A549 (cell line): ENCODE results near the gene CDC5L. TPM values are rescaled to one million over a fixed set of nuclear protein-coding genes. Genes with fewer than 3 reads are reported as not detected.

Experiments
- ATAC-seq, 2 experiments: fragments of 200-7000 bp in 1 of 2; fragments of >200 bp in 1 of 2; cut with Nextera tagmentation in 1 of 2; cut with Tn5 transposase in 1 of 2; 3 replicates each; pipeline versions ENCODE4 v1.8.0 to v1.9.1; 2018 to 2020; ENCODE audit warnings: mild to moderate bottlenecking in 1 of 2, moderate library complexity in 1 of 2
- CTCF ChIA-PET: fragments of 300-600 bp; sonication (Branson Sonifier 250); formaldehyde crosslinking; extraction: SDS; loops from one replicate; lab custom pipeline; 2021; ENCODE audit warnings: antibody characterized with exemption, inconsistent platforms; lab: Yijun Ruan, JAX
- POLR2A ChIA-PET: fragments of 350-600 bp; formaldehyde crosslinking; extraction: SDS; loops from one replicate; lab custom pipeline; 2021; ENCODE audit warnings: antibody characterized with exemption, inconsistent platforms; lab: Yijun Ruan, JAX
- DNase-seq, 2 experiments: peaks; one replicate each; pipeline versions ENCODE4 v3.0.0 to v3.0.0-alpha.2; 2011 to 2016; ENCODE audit warnings: low read depth in 1 of 2, low spot score in 1 of 2
- FAIRE-seq: peaks from 2 replicates; lab custom pipeline; 2011; peaks lifted over from hg19 to GRCh38; lab: Jason Lieb, UNC
- H3K27ac ChIP-seq, 2 experiments: fragments of >200 bp; sonication (Bioruptor Twin); formaldehyde crosslinking; 3 replicates each; pipeline ENCODE4 v1.5.1; 2016 to 2017
- H3K4me1 ChIP-seq: fragments of >200 bp; sonication (Bioruptor Twin); formaldehyde crosslinking; 3 replicates; pipeline ENCODE4 v1.6.1; 2016
- H3K4me2 ChIP-seq: fragments of >200 bp; sonication (Bioruptor Twin); formaldehyde crosslinking; 3 replicates; pipeline ENCODE4 v1.6.1; 2016
- H3K4me3 ChIP-seq: fragments of >200 bp; sonication (Bioruptor Twin); formaldehyde crosslinking; 3 replicates; pipeline ENCODE4 v1.5.1; 2016
- H3K9me3 ChIP-seq: fragments of >200 bp; sonication (Bioruptor Twin); formaldehyde crosslinking; 3 replicates; pipeline ENCODE4 v1.6.1; 2016
- BHLHE40 ChIP-seq: IDR thresholded peaks from 2 replicates; pipeline ENCODE4 v1.6.1; 2012; ENCODE audit warnings: low read depth, low read length, inconsistent platforms
- CHD4 ChIP-seq: fragments of 200-600 bp; sonication (generic); IDR thresholded peaks from 2 replicates; pipeline ENCODE4 v1.6.1; 2016; ENCODE audit warnings: antibody characterized with exemption, mild to moderate bottlenecking, borderline replicate concordance
- ELK1 ChIP-seq: fragments of 150-350 bp; IDR thresholded peaks from 2 replicates; pipeline ENCODE4 v1.6.1; 2014; ENCODE audit warnings: low read depth, mild to moderate bottlenecking, low read length
- EP300 ChIP-seq, 2 experiments: fragments of >200 bp; sonication (Bioruptor Twin); formaldehyde crosslinking; IDR thresholded peaks; 2 replicates in 1 of 2; 3 replicates in 1 of 2; pipeline ENCODE4 v1.6.1; 2016 to 2017
- HEYL ChIP-seq: fragments of 250-450 bp; sonication (Bioruptor Pico); IDR thresholded peaks from 2 replicates; pipeline ENCODE4 v1.8.0; 2021; ENCODE audit warnings: mild to moderate bottlenecking, moderate library complexity
- JUNB ChIP-seq: fragments of >200 bp; sonication (Bioruptor Twin); formaldehyde crosslinking; IDR thresholded peaks from 2 replicates; pipeline ENCODE4 v1.6.1; 2016
- KDM5A ChIP-seq: fragments of 200-600 bp; sonication (generic); IDR thresholded peaks from 2 replicates; pipeline ENCODE4 v1.6.1; 2016; ENCODE audit warnings: antibody characterized with exemption, mild to moderate bottlenecking
- MAZ ChIP-seq: fragments of 150-350 bp; IDR thresholded peaks from 2 replicates; pipeline ENCODE4 v1.6.1; 2014; ENCODE audit warnings: antibody characterized with exemption, low read depth, low read length, borderline replicate concordance
- NPAS2 ChIP-seq: fragments of 250-450 bp; sonication (Bioruptor Pico); IDR thresholded peaks from 2 replicates; pipeline ENCODE4 v1.8.0; 2022; ENCODE audit warnings: mild to moderate bottlenecking, moderate library complexity, borderline replicate concordance
- RAD21 ChIP-seq, 2 experiments: fragments of >200 bp in 1 of 2; sonication (Bioruptor Twin) in 1 of 2; formaldehyde crosslinking in 1 of 2; IDR thresholded peaks in 1 of 2; conservative IDR thresholded peaks in 1 of 2; 2 replicates in 1 of 2; 3 replicates in 1 of 2; pipeline ENCODE4 v1.6.1; 2012 to 2018; ENCODE audit warnings: inconsistent platforms in 1 of 2
- RARB ChIP-seq: fragments of 250-450 bp; sonication (Bioruptor Pico); IDR thresholded peaks from 2 replicates; pipeline ENCODE4 v1.8.0; 2021; ENCODE audit warnings: mild to moderate bottlenecking, moderate library complexity
- RNF2 ChIP-seq: fragments of 200-600 bp; sonication (generic); IDR thresholded peaks from 2 replicates; pipeline ENCODE4 v1.6.1; 2016; ENCODE audit warnings: low read depth, mild to moderate bottlenecking, antibody characterized with exemption, moderate library complexity, borderline replicate concordance
- SREBF2 ChIP-seq: fragments of 450-650 bp; IDR thresholded peaks from 2 replicates; pipeline ENCODE4 v1.6.1; 2014; ENCODE audit warnings: mild to moderate bottlenecking, moderate library complexity
- ZSCAN20 ChIP-seq: fragments of 250-450 bp; sonication (Bioruptor Pico); IDR thresholded peaks from 2 replicates; pipeline ENCODE4 v1.8.0; 2022; ENCODE audit warnings: mild to moderate bottlenecking, moderate library complexity
- WGBS: methylation state at CpG from one replicate; pipeline ENCODE4 v1.1.6; 2017; ENCODE audit errors: missing lambda C conversion rate; 5-methylcytosine and 5-hydroxymethylcytosine counted together
- polyA plus RNA-seq, 4 experiments: library from polyadenylated mRNA; depleted of rRNA in 3 of 4; stranded (reverse); fragments of >200 nt; fragmentation: RNase III in 1 of 4; extraction: RNeasy Plus Mini Kit Qiagen cat#74134 plus additional on column Dnase treatment in 1 of 4; gene quantifications; 2 replicates in 3 of 4; 3 replicates in 1 of 4; pipeline ENCODE4 v1.2.3, GENCODE V29; 2011 to 2017
- TF ChIP-seq, protein P1 (sequence below): fragments of 200-600 bp; sonication (generic); IDR thresholded peaks from 2 replicates; pipeline ENCODE4 v1.6.1; 2016; ENCODE audit warnings: antibody characterized with exemption, mild to moderate bottlenecking, moderate library complexity
- TF ChIP-seq, protein P2 (sequence below): fragments of >200 bp; sonication (Bioruptor Twin); formaldehyde crosslinking; IDR thresholded peaks from 3 replicates; pipeline ENCODE4 v1.5.1; 2016

Gene CDC5L
- polyA plus RNA-seq, 2 of the 4 experiments (the other 2 are of a cell fraction): 12.8 to 20.5 TPM

DNA sequence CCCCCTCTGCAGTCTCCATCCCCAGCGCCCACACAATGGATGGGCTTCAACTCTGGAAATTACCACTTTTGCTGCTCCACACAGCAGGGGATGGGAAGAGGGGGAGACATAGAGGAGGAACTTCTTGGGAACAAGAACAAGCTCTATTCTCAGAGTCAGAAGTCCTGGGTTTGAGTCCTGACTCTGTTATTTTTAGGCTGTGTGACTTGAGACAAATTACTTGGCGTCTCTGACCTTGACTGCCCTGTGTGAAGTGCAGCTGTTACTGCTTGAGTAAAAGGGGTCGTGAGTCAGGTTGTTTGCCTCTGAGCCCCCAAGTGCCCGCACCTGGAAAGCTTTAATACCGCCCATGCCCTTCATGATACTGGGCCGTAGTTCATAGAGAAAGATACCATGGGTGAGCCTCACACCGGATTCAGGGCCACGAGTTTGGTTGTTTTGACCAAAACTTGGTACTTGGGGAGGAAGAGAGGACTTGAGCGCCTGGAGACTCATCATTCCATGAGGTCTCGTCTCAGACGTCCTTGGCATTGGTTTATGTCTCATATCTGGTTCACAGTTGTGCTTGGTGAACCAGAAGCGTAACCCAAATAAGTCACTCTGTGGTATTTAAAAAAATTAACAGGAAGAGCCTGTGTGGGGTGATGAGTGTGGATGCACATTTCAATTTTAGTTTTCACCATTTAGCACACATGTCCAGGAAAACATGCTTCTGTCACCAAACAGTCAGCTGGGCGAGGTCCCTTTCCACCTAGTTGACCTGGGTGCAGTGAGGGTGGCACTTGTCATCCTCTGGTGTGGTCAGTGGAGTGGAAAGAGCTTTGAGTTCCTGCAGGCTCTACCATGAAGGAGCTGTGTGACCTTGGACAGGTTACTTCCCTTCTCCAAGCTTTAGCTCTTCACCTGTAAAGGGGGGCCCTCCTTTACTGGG is 75.6 kb downstream of the CDC5L start:
- ChIA-PET POLR2A (no interaction called here), CTCF (interaction anchor here (0.9 to 5.0 kb wide), 3 partner anchors 9 to 32 kb away, joined by 3 to 30 read pairs (median 3); no protein-coding TSS in a partner anchor)
- ATAC-seq (no peak), FAIRE-seq (no peak), DNase-seq (no peak)
- H3K27ac ChIP-seq: no peak overlapping the region
- H3K9me3 ChIP-seq: no peaks in the 10 kb centered on the region
- no peaks in the 10 kb centered on the region for H3K4me1 ChIP-seq
- no peak overlapping the region for H3K4me2 ChIP-seq
- 85% methylated on average over 13 of the region's 13 CpGs for WGBS
- TF ChIP-seq, protein P1, sequence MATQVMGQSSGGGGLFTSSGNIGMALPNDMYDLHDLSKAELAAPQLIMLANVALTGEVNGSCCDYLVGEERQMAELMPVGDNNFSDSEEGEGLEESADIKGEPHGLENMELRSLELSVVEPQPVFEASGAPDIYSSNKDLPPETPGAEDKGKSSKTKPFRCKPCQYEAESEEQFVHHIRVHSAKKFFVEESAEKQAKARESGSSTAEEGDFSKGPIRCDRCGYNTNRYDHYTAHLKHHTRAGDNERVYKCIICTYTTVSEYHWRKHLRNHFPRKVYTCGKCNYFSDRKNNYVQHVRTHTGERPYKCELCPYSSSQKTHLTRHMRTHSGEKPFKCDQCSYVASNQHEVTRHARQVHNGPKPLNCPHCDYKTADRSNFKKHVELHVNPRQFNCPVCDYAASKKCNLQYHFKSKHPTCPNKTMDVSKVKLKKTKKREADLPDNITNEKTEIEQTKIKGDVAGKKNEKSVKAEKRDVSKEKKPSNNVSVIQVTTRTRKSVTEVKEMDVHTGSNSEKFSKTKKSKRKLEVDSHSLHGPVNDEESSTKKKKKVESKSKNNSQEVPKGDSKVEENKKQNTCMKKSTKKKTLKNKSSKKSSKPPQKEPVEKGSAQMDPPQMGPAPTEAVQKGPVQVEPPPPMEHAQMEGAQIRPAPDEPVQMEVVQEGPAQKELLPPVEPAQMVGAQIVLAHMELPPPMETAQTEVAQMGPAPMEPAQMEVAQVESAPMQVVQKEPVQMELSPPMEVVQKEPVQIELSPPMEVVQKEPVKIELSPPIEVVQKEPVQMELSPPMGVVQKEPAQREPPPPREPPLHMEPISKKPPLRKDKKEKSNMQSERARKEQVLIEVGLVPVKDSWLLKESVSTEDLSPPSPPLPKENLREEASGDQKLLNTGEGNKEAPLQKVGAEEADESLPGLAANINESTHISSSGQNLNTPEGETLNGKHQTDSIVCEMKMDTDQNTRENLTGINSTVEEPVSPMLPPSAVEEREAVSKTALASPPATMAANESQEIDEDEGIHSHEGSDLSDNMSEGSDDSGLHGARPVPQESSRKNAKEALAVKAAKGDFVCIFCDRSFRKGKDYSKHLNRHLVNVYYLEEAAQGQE: no peak
- no peak overlapping the region for H3K4me3 ChIP-seq

DNA sequence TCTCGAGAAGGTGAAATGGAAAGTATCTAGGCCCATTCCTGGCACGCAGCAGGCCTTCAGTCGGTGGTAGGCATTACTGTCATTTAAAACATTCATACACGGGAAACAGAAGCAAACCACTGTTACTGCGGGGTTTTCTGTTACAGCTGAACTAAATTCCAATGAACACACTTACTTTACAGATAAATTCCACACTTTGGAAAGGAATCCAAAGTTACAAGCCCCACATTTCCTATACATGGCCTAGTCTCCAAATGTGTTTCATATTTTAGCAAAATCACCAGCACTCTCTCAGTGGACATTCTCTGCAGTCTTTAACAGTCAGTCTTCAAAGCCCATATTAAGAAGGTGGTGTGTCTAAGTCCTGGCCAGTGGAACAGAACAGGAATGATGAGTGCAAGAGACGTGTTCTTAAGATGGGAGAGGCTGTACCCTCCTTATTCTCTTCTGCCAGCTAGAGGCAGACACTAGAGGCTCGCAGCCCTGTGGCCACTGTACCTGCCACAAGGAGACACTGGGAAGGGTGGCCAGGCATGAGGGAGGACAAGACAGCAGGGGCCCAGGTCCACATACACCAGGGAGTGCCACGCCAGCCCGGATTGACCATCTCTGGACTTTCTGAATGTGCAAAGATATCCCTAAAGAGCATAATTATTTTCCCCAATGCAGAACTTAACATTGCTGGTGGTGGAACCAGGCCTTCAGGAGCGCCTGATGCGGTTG is 76.4 kb downstream of the CDC5L start:
- H3K4me3 ChIP-seq: no peak overlapping the region

More for the DNA sequence above, 76.4 kb downstream of the CDC5L start:
- DNase-seq (no peak), FAIRE-seq (no peak), ATAC-seq (no peak)
- Histone ChIP-seq H3K4me1 (no peaks in the 10 kb centered on the region), H3K27ac (no peak overlapping the region), H3K9me3 (no peaks in the 10 kb centered on the region), H3K4me2 (no peak overlapping the region)
- WGBS: 80% methylated on average over 9 of the region's 11 CpGs
- ChIA-PET CTCF (interaction anchor here (5.0 kb wide), 1 partner anchor 12 kb away, joined by 30 read pairs; no protein-coding TSS in a partner anchor), POLR2A (no interaction called here)
- no peak for TF ChIP-seq SREBF2
- TF ChIP-seq JUNB: no peak
- no peak for TF ChIP-seq CHD4
- TF ChIP-seq MAZ: no peak
- TF ChIP-seq, protein P2, sequence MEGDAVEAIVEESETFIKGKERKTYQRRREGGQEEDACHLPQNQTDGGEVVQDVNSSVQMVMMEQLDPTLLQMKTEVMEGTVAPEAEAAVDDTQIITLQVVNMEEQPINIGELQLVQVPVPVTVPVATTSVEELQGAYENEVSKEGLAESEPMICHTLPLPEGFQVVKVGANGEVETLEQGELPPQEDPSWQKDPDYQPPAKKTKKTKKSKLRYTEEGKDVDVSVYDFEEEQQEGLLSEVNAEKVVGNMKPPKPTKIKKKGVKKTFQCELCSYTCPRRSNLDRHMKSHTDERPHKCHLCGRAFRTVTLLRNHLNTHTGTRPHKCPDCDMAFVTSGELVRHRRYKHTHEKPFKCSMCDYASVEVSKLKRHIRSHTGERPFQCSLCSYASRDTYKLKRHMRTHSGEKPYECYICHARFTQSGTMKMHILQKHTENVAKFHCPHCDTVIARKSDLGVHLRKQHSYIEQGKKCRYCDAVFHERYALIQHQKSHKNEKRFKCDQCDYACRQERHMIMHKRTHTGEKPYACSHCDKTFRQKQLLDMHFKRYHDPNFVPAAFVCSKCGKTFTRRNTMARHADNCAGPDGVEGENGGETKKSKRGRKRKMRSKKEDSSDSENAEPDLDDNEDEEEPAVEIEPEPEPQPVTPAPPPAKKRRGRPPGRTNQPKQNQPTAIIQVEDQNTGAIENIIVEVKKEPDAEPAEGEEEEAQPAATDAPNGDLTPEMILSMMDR: no peak
- TF ChIP-seq EP300 (IDR thresholded peaks at IDR 0.05): no peak
- no peak for TF ChIP-seq NPAS2 (CRISPR knock-in tag)
- TF ChIP-seq HEYL (CRISPR knock-in tag): no peak
- no peak for TF ChIP-seq RAD21 (conservative IDR thresholded peaks at IDR 0.05 in 1 of 2, IDR thresholded peaks at IDR 0.05 in 1 of 2)
- TF ChIP-seq KDM5A: no peak
- TF ChIP-seq RNF2: no peak
- TF ChIP-seq ZSCAN20: no peak
- TF ChIP-seq ELK1: no peak
- no peak for TF ChIP-seq RARB (CRISPR knock-in tag)
- no peak for TF ChIP-seq BHLHE40
